Stomach (tissue), 4 donors: ENCODE measurements around the gene TBC1D3B.

Experiments
- CTCF ChIP-seq, 7 experiments: fragments of 450-650 bp in 4 of 7; fragments of 200-600 bp in 3 of 7; sonication (generic) in 3 of 7; IDR thresholded peaks; one replicate each; pipeline ENCODE4 v1.5.1; 2016 to 2019; ENCODE audit warnings: antibody characterized with exemption in 7 of 7, control low read depth in 2 of 7, mild to moderate bottlenecking in 1 of 7
- POLR2A ChIP-seq, 4 donors: fragments of 450-650 bp; IDR thresholded peaks; one replicate each; pipeline ENCODE4 v1.6.1; 2016; ENCODE audit warnings: antibody characterized with exemption in 4 of 4, control low read depth in 2 of 4, mild to moderate bottlenecking in 1 of 4, moderate library complexity in 1 of 4
- POLR2AphosphoS5 ChIP-seq, 3 donors: sonication (generic); formaldehyde crosslinking; IDR thresholded peaks; one replicate each; pipeline ENCODE4 v1.6.1; 2016; ENCODE audit warnings: antibody characterized with exemption in 3 of 3

- TF ChIP-seq POLR2AphosphoS5 (IDR thresholded peaks at IDR 0.05) (no peak), POLR2A (IDR thresholded peaks at IDR 0.05) (no peak), CTCF (IDR thresholded peaks at IDR 0.05) (no peak)
Measured at GRCh38 chr17:36196131-36196486, 19.7 kb upstream of the TBC1D3B start.
